CD8-positive, alpha-beta memory T cell (primary cell): ENCODE results near the gene SPINK5. TPM values are rescaled to one million over a fixed set of nuclear protein-coding genes. Genes with fewer than 3 reads are reported as not detected.

Source experiments
- CTCF ChIA-PET: fragments of 350-600 bp; sonication (Branson Sonifier 250); formaldehyde crosslinking; loops from one replicate; lab custom pipeline; 2021; ENCODE audit warnings: antibody characterized with exemption; lab: Charles Lee
- POLR2A ChIA-PET: fragments of 350-600 bp; sonication (Branson Sonifier 250); formaldehyde crosslinking; loops from one replicate; lab custom pipeline; 2021; ENCODE audit warnings: antibody characterized with exemption; lab: Charles Lee
- DNase-seq, 5 donors: peaks; one replicate each; pipeline versions ENCODE4 v3.0.0 to v3.0.0-alpha.2; 2020 to 2022; ENCODE audit warnings: mixed read lengths in 1 of 5
- H3K27ac ChIP-seq: one replicate; pipeline ENCODE4 v1.7.0; 2013; ENCODE audit warnings: low read depth, mild to moderate bottlenecking, low read length, moderate library complexity
- H3K27me3 ChIP-seq: 2 replicates; pipeline ENCODE4 v1.7.0; 2013; ENCODE audit warnings: low read length, mild to moderate bottlenecking; ENCODE audit not compliant: insufficient read depth, poor library complexity, severe bottlenecking
- H3K36me3 ChIP-seq: 2 replicates; pipeline ENCODE4 v1.7.0; 2013; ENCODE audit warnings: mild to moderate bottlenecking, low read length, moderate library complexity; ENCODE audit not compliant: insufficient read depth
- H3K4me1 ChIP-seq: 2 replicates; pipeline ENCODE4 v1.7.0; 2013; ENCODE audit warnings: mild to moderate bottlenecking, low read length, moderate library complexity; ENCODE audit not compliant: insufficient read depth
- H3K4me3 ChIP-seq: 2 replicates; pipeline ENCODE4 v1.7.0; 2013; ENCODE audit warnings: mild to moderate bottlenecking, low read length
- H3K9me3 ChIP-seq: 2 replicates; pipeline ENCODE4 v1.7.0; 2013; ENCODE audit warnings: mild to moderate bottlenecking, low read length
- H3K27ac Mint-ChIP-seq, 8 donors: one replicate each; pipeline ENCODE4 v1.8.0; 2020 to 2021; ENCODE audit warnings: mixed read lengths in 8 of 8, mild to moderate bottlenecking in 6 of 8, inconsistent platforms in 3 of 8, moderate library complexity in 3 of 8
- H3K27me3 Mint-ChIP-seq, 2 donors: one replicate each; pipeline ENCODE4 v1.8.0; 2020 to 2021; ENCODE audit warnings: mixed read lengths in 2 of 2, mild to moderate bottlenecking in 1 of 2, moderate library complexity in 1 of 2
- H3K36me3 Mint-ChIP-seq, 3 donors: one replicate each; pipeline ENCODE4 v1.8.0; 2020 to 2021; ENCODE audit warnings: mixed read lengths in 3 of 3, inconsistent platforms in 1 of 3, mild to moderate bottlenecking in 1 of 3
- H3K4me1 Mint-ChIP-seq, 3 donors: one replicate each; pipeline ENCODE4 v1.8.0; 2020 to 2021; ENCODE audit warnings: mixed read lengths in 3 of 3, inconsistent platforms in 1 of 3, mild to moderate bottlenecking in 1 of 3
- H3K4me3 Mint-ChIP-seq, 7 donors: one replicate each; pipeline ENCODE4 v1.8.0; 2020 to 2021; ENCODE audit warnings: mixed read lengths in 7 of 7, mild to moderate bottlenecking in 6 of 7, moderate library complexity in 4 of 7, inconsistent platforms in 2 of 7
- H3K9me3 Mint-ChIP-seq, 5 donors: one replicate each; pipeline ENCODE4 v1.8.0; 2020 to 2022; ENCODE audit warnings: mixed read lengths in 5 of 5, mild to moderate bottlenecking in 3 of 5, moderate library complexity in 2 of 5, inconsistent platforms in 1 of 5
- polyA plus RNA-seq: library from polyadenylated mRNA; unstranded; fragments of 300-500 nt; fragmentation: Illumina TruSeq; gene quantifications from one replicate; pipeline ENCODE4 v1.2.3, GENCODE V29; 2021
- total RNA-seq, 2 experiments: library from RNA; stranded (reverse); gene quantifications; one replicate each; pipeline ENCODE4 v1.2.3, GENCODE V29; 2021

The SPINK5 gene
- total RNA-seq (not detected), polyA plus RNA-seq (not detected)

GRCh38 chr5:148063861-148064260 is at the start of gene SPINK5:
Gene SPINK5, plus strand, starts transcription at chr5:148063980. Its CDS starts 65 bp downstream, at chr5:148064045.
- Histone ChIP-seq H3K4me3 (no peak within 1 kb of the TSS), H3K36me3 (no peaks in the 10 kb centered on the region), H3K9me3 (no peaks in the 10 kb centered on the region), H3K27ac (no peak within 1 kb of the TSS), H3K27me3 (no peaks in the 10 kb centered on the region), H3K4me1 (no peaks in the 10 kb centered on the region)
- Mint-ChIP-seq H3K4me3 (no peak within 1 kb of the TSS), H3K27me3 (no peaks in the 10 kb centered on the region), H3K4me1 (no peaks in the 10 kb centered on the region), H3K36me3 (no peaks in the 10 kb centered on the region), H3K27ac (no peak within 1 kb of the TSS), H3K9me3 (no peaks in the 10 kb centered on the region)
- ChIA-PET POLR2A (no interaction called here), CTCF (no interaction called here)
- no peak for DNase-seq

GRCh38 chr5:148014276-148014675 is 49.5 kb upstream of the SPINK5 start:
- Histone ChIP-seq H3K27me3 (no peaks in the 10 kb centered on the region), H3K36me3 (no peaks in the 10 kb centered on the region), H3K27ac (no peak overlapping the region), H3K4me1 (no peaks in the 10 kb centered on the region), H3K9me3 (no peaks in the 10 kb centered on the region), H3K4me3 (no peak overlapping the region)
- no peak for DNase-seq
- Mint-ChIP-seq H3K27me3 (peaks cover 0 to 3% of the 10 kb centered on the region in 2 donors), H3K36me3 (no peaks in the 10 kb centered on the region), H3K4me3 (no peak overlapping the region), H3K27ac (no peak overlapping the region), H3K9me3 (peaks cover 0 to under 1% (median 0%) of the 10 kb centered on the region in 5 donors), H3K4me1 (no peaks in the 10 kb centered on the region)
- CTCF ChIA-PET, result no interaction called here
- POLR2A ChIA-PET, result no interaction called here

- Histone ChIP-seq H3K4me1 (no peaks in the 10 kb centered on the region), H3K27ac (no peak overlapping the region), H3K4me3 (no peak overlapping the region), H3K27me3 (no peaks in the 10 kb centered on the region), H3K36me3 (no peaks in the 10 kb centered on the region), H3K9me3 (no peaks in the 10 kb centered on the region)
- CTCF ChIA-PET, result no interaction called here
- no peaks in the 10 kb centered on the region for H3K27me3 Mint-ChIP-seq
- no peaks in the 10 kb centered on the region for H3K36me3 Mint-ChIP-seq
- peaks cover 0 to 10% (median 4%) of the 10 kb centered on the region in 5 donors for H3K9me3 Mint-ChIP-seq
- H3K4me1 Mint-ChIP-seq, result no peaks in the 10 kb centered on the region
- POLR2A ChIA-PET, result no interaction called here
- no peak overlapping the region for H3K27ac Mint-ChIP-seq
- DNase-seq, result no peak
- no peak overlapping the region for H3K4me3 Mint-ChIP-seq
Measured at GRCh38 chr5:148020257-148020988, 43.4 kb upstream of the SPINK5 start.

GRCh38 chr5:148027505-148027904 is 36.3 kb upstream of the SPINK5 start:
- ChIA-PET POLR2A (no interaction called here), CTCF (no interaction called here)
- Histone ChIP-seq H3K4me3 (no peak overlapping the region), H3K36me3 (no peaks in the 10 kb centered on the region), H3K9me3 (no peaks in the 10 kb centered on the region), H3K27me3 (no peaks in the 10 kb centered on the region), H3K4me1 (no peaks in the 10 kb centered on the region), H3K27ac (no peak overlapping the region)
- Mint-ChIP-seq H3K4me3 (no peak overlapping the region), H3K27ac (no peak overlapping the region), H3K9me3 (peaks cover 0 to 8% (median 0%) of the 10 kb centered on the region in 5 donors), H3K36me3 (no peaks in the 10 kb centered on the region), H3K27me3 (no peaks in the 10 kb centered on the region), H3K4me1 (no peaks in the 10 kb centered on the region)
- no peak for DNase-seq

- Histone ChIP-seq H3K36me3 (no peaks in the 10 kb centered on the region), H3K27me3 (no peaks in the 10 kb centered on the region), H3K27ac (no peak overlapping the region), H3K9me3 (no peaks in the 10 kb centered on the region), H3K4me3 (no peak overlapping the region), H3K4me1 (no peaks in the 10 kb centered on the region)
- Mint-ChIP-seq H3K36me3 (no peaks in the 10 kb centered on the region), H3K4me3 (no peak overlapping the region), H3K27me3 (no peaks in the 10 kb centered on the region), H3K9me3 (peaks cover 0 to 8% (median 0%) of the 10 kb centered on the region in 5 donors), H3K4me1 (no peaks in the 10 kb centered on the region), H3K27ac (no peak overlapping the region)
- ChIA-PET POLR2A (no interaction called here), CTCF (no interaction called here)
- no peak for DNase-seq
Measured at GRCh38 chr5:148029131-148029530, 34.6 kb upstream of the SPINK5 start.

- H3K4me3 Mint-ChIP-seq, result no peak overlapping the region
- no peaks in the 10 kb centered on the region for H3K4me1 ChIP-seq
- no peak overlapping the region for H3K27ac Mint-ChIP-seq
- ChIA-PET CTCF (no interaction called here), POLR2A (no interaction called here)
- no peaks in the 10 kb centered on the region for H3K27me3 Mint-ChIP-seq
- no peaks in the 10 kb centered on the region for H3K36me3 ChIP-seq
- no peaks in the 10 kb centered on the region for H3K9me3 ChIP-seq
- no peak for DNase-seq
- H3K36me3 Mint-ChIP-seq, result no peaks in the 10 kb centered on the region
- no peaks in the 10 kb centered on the region for H3K27me3 ChIP-seq
- H3K4me3 ChIP-seq, result no peak overlapping the region
- H3K27ac ChIP-seq, result no peak overlapping the region
- no peaks in the 10 kb centered on the region for H3K4me1 Mint-ChIP-seq
- peaks cover 0 to 12% (median 0%) of the 10 kb centered on the region in 5 donors for H3K9me3 Mint-ChIP-seq
Measured at GRCh38 chr5:148033134-148033533, 30.6 kb upstream of the SPINK5 start.

- Mint-ChIP-seq H3K27ac (no peak overlapping the region), H3K4me1 (no peaks in the 10 kb centered on the region), H3K36me3 (no peaks in the 10 kb centered on the region), H3K9me3 (peaks cover 0 to 6% (median 0%) of the 10 kb centered on the region in 5 donors), H3K27me3 (no peaks in the 10 kb centered on the region), H3K4me3 (no peak overlapping the region)
- Histone ChIP-seq H3K4me3 (no peak overlapping the region), H3K9me3 (no peaks in the 10 kb centered on the region), H3K36me3 (no peaks in the 10 kb centered on the region), H3K27me3 (no peaks in the 10 kb centered on the region), H3K4me1 (no peaks in the 10 kb centered on the region), H3K27ac (no peak overlapping the region)
- CTCF ChIA-PET, result no interaction called here
- POLR2A ChIA-PET, result no interaction called here
- no peak for DNase-seq
Measured at GRCh38 chr5:148035676-148036075, 28.1 kb upstream of the SPINK5 start.

- no peaks in the 10 kb centered on the region for H3K4me1 ChIP-seq
- no peaks in the 10 kb centered on the region for H3K36me3 Mint-ChIP-seq
- H3K27me3 ChIP-seq, result no peaks in the 10 kb centered on the region
- no peak for DNase-seq
- ChIA-PET CTCF (no interaction called here), POLR2A (no interaction called here)
- H3K4me3 Mint-ChIP-seq, result no peak overlapping the region
- no peak overlapping the region for H3K27ac Mint-ChIP-seq
- no peaks in the 10 kb centered on the region for H3K4me1 Mint-ChIP-seq
- H3K36me3 ChIP-seq, result no peaks in the 10 kb centered on the region
- H3K4me3 ChIP-seq, result no peak overlapping the region
- no peak overlapping the region for H3K27ac ChIP-seq
- H3K27me3 Mint-ChIP-seq, result no peaks in the 10 kb centered on the region
- peaks cover 0 to 9% (median 0%) of the 10 kb centered on the region in 5 donors for H3K9me3 Mint-ChIP-seq
- no peaks in the 10 kb centered on the region for H3K9me3 ChIP-seq
Measured at GRCh38 chr5:148042881-148043280, 20.9 kb upstream of the SPINK5 start.
